ENCODE measurements around the gene SLC51B.

DNA sequence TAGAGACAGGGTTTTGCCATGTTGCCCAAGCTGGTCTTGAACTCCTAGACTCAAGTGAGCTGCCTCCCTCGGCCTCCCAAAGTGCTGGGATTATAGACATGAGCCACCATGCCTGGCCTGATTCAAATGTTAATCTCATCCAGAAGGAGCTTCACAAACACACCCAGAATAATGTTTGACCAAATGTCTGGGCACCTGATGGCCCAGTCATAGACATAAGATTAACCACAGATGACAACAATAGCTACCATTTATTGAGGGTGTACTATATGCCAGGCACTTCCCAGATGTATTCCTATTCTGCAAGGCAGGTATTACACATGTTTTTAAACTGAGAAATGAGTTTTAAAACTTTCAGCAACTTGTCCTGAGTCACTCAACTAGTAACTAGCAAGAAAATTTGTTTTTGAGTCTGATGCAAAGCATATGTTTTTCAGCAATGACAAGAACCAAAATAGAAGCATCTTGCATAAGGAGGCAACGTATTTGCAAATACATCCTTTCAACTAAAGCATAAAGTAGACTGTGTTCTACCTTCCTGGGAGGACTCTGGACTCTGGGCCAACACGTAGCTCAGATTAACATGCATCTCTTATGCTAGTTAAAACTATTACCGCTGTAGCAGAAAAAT, 47.3 kb upstream of the SLC51B start:
- TF ChIP-seq, protein P1, sequence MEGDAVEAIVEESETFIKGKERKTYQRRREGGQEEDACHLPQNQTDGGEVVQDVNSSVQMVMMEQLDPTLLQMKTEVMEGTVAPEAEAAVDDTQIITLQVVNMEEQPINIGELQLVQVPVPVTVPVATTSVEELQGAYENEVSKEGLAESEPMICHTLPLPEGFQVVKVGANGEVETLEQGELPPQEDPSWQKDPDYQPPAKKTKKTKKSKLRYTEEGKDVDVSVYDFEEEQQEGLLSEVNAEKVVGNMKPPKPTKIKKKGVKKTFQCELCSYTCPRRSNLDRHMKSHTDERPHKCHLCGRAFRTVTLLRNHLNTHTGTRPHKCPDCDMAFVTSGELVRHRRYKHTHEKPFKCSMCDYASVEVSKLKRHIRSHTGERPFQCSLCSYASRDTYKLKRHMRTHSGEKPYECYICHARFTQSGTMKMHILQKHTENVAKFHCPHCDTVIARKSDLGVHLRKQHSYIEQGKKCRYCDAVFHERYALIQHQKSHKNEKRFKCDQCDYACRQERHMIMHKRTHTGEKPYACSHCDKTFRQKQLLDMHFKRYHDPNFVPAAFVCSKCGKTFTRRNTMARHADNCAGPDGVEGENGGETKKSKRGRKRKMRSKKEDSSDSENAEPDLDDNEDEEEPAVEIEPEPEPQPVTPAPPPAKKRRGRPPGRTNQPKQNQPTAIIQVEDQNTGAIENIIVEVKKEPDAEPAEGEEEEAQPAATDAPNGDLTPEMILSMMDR (IDR thresholded peaks at IDR 0.05) = no peak
- no peak for TF ChIP-seq POLR2A (IDR thresholded peaks at IDR 0.05)

Measured in right lobe of liver (tissue), 4 donors.